ENCODE data around the gene CHST3. TPM values are rescaled to one million over a fixed set of nuclear protein-coding genes. Genes with fewer than 3 reads are reported as not detected.

CHST3 gene
- total RNA-seq, 1 donor from 2014 or later, result 19.5 TPM

- no peak for DNase-seq
These were observed 25.7 kb downstream of the CHST3 start for GRCh38 chr10:71989661-71990454.

GRCh38 chr10:71990706-71991269 lies 26.6 kb downstream of the CHST3 start:
- DNase-seq, result no peak

GRCh38 chr10:71995449-71995848 lies 31.3 kb downstream of the CHST3 start:
- DNase-seq, result no peak

GRCh38 chr10:71995887-71996575 lies 31.8 kb downstream of the CHST3 start:
- no peak for DNase-seq

GRCh38 chr10:71996592-71997371 lies 32.6 kb downstream of the CHST3 start:
- DNase-seq, result no peak

- DNase-seq, result no peak
These were observed 34.1 kb downstream of the CHST3 start for GRCh38 chr10:71998119-71998839.

GRCh38 chr10:71998840-71999194 lies 34.6 kb downstream of the CHST3 start:
- DNase-seq, result peak; percentile 46

GRCh38 chr10:71999360-72000072 lies 35.3 kb downstream of the CHST3 start:
- peak; percentile 93 for DNase-seq

GRCh38 chr10:72000073-72001032 lies 36.2 kb downstream of the CHST3 start:
- peak; percentile 42 for DNase-seq

- DNase-seq, result no peak
These were observed 36.8 kb downstream of the CHST3 start for GRCh38 chr10:72001033-72001395.

GRCh38 chr10:72002354-72003295 lies 38.4 kb downstream of the CHST3 start:
- no peak for DNase-seq

GRCh38 chr10:72006026-72006425 lies 41.8 kb downstream of the CHST3 start:
- DNase-seq, result no peak

- DNase-seq, result no peak
These were observed 43.2 kb downstream of the CHST3 start for GRCh38 chr10:72007246-72007892.

- no peak for DNase-seq
These were observed 44.1 kb downstream of the CHST3 start for GRCh38 chr10:72008096-72008981.

GRCh38 chr10:72009051-72009424 lies 44.8 kb downstream of the CHST3 start:
- peak; percentile 53 for DNase-seq

- peak; percentile 82 for DNase-seq
These were observed 45.4 kb downstream of the CHST3 start for GRCh38 chr10:72009425-72010081.

Measured in skin of body (tissue), 2 donors.